Liver (tissue), 9 donors: ENCODE measurements around the gene FRK. TPM values are rescaled to one million over a fixed set of nuclear protein-coding genes. Genes with fewer than 3 reads are reported as not detected.

Experiments used
- DNase-seq: peaks from one replicate; pipeline ENCODE4 v3.0.0-alpha.2; 2017; ENCODE audit warnings: low spot score
- H3K27ac ChIP-seq, 2 donors: one replicate each; pipeline ENCODE4 v1.7.0; 2013; ENCODE audit warnings: inconsistent platforms in 2 of 2, low read length in 2 of 2, control low read depth in 1 of 2, low read depth in 1 of 2, mild to moderate bottlenecking in 1 of 2
- H3K27me3 ChIP-seq, 4 donors: one replicate each; pipeline versions ENCODE4 v1.6.1 to v1.7.0; 2013; ENCODE audit warnings: low read length in 3 of 4, inconsistent platforms in 1 of 4, mild to moderate bottlenecking in 1 of 4, moderate library complexity in 1 of 4; ENCODE audit not compliant: control insufficient read depth in 4 of 4, insufficient read depth in 4 of 4
- H3K36me3 ChIP-seq, 4 donors: one replicate each; pipeline versions ENCODE4 v1.6.1 to v1.7.0; 2013; ENCODE audit warnings: low read length in 3 of 4, mild to moderate bottlenecking in 3 of 4, low read depth in 1 of 4, moderate library complexity in 1 of 4; ENCODE audit not compliant: control insufficient read depth in 4 of 4, insufficient read depth in 3 of 4
- H3K4me1 ChIP-seq, 4 donors: one replicate each; pipeline versions ENCODE4 v1.6.1 to v1.7.0; 2013; ENCODE audit warnings: low read length in 3 of 4, mild to moderate bottlenecking in 3 of 4, moderate library complexity in 1 of 4; ENCODE audit not compliant: control insufficient read depth in 4 of 4, insufficient read depth in 4 of 4
- H3K4me3 ChIP-seq, 3 donors: one replicate each; pipeline versions ENCODE4 v1.6.1 to v1.7.0; 2013; ENCODE audit warnings: low read length in 3 of 3, control low read depth in 1 of 3, low read depth in 1 of 3, mild to moderate bottlenecking in 1 of 3
- H3K9ac ChIP-seq, 2 donors: one replicate each; pipeline ENCODE4 v1.7.0; 2013; ENCODE audit warnings: low read length in 2 of 2, mild to moderate bottlenecking in 2 of 2, moderate library complexity in 2 of 2, control low read depth in 1 of 2, low read depth in 1 of 2
- H3K9me3 ChIP-seq, 4 donors: one replicate each; pipeline versions ENCODE4 v1.6.1 to v1.7.0; 2013; ENCODE audit warnings: low read length in 3 of 4; ENCODE audit not compliant: control insufficient read depth in 4 of 4
- EGR1 ChIP-seq, 2 donors: IDR thresholded peaks; 2 replicates each; pipeline ENCODE4 v1.6.1; 2016 to 2018; ENCODE audit warnings: antibody characterized with exemption in 2 of 2, low read depth in 2 of 2
- FOXA1 ChIP-seq: IDR thresholded peaks from 2 replicates; pipeline ENCODE4 v1.6.1; 2016; ENCODE audit warnings: antibody characterized with exemption
- FOXA2 ChIP-seq: IDR thresholded peaks from 2 replicates; pipeline ENCODE4 v1.6.1; 2016; ENCODE audit warnings: antibody characterized with exemption
- GABPA ChIP-seq, 2 donors: IDR thresholded peaks in 1 of 2; conservative IDR thresholded peaks in 1 of 2; 2 replicates each; pipeline ENCODE4 v1.6.1; 2016; ENCODE audit warnings: antibody characterized with exemption in 2 of 2, mild to moderate bottlenecking in 1 of 2, moderate library complexity in 1 of 2
- HNF4A ChIP-seq, 2 donors: conservative IDR thresholded peaks; 2 replicates each; pipeline ENCODE4 v1.6.1; 2016; ENCODE audit warnings: antibody characterized with exemption in 2 of 2, mild to moderate bottlenecking in 2 of 2
- HNF4G ChIP-seq: IDR thresholded peaks from 2 replicates; pipeline ENCODE4 v1.6.1; 2016; ENCODE audit warnings: antibody characterized with exemption
- JUND ChIP-seq, 2 donors: IDR thresholded peaks; 2 replicates each; pipeline ENCODE4 v1.6.1; 2016; ENCODE audit warnings: antibody characterized with exemption in 2 of 2
- NR2F2 ChIP-seq: IDR thresholded peaks from 2 replicates; pipeline ENCODE4 v1.6.1; 2016; ENCODE audit warnings: antibody characterized with exemption
- RAD21 ChIP-seq, 2 donors: IDR thresholded peaks; 2 replicates each; pipeline ENCODE4 v1.6.1; 2016; ENCODE audit warnings: antibody characterized with exemption in 2 of 2, mild to moderate bottlenecking in 2 of 2
- RXRA ChIP-seq, 2 donors: IDR thresholded peaks; 2 replicates each; pipeline ENCODE4 v1.6.1; 2017 to 2018; ENCODE audit warnings: antibody characterized with exemption in 2 of 2, mild to moderate bottlenecking in 1 of 2
- SP1 ChIP-seq: IDR thresholded peaks from 2 replicates; pipeline ENCODE4 v1.6.1; 2018; ENCODE audit warnings: antibody characterized with exemption, mild to moderate bottlenecking
- TAF1 ChIP-seq: conservative IDR thresholded peaks from 2 replicates; pipeline ENCODE4 v1.6.1; 2016; ENCODE audit warnings: antibody characterized with exemption, mild to moderate bottlenecking
- YY1 ChIP-seq: IDR thresholded peaks from 2 replicates; pipeline ENCODE4 v1.6.1; 2016; ENCODE audit warnings: antibody characterized with exemption, mild to moderate bottlenecking
- polyA plus RNA-seq, 2 donors: library from polyadenylated mRNA; stranded (reverse) in 1 of 2; unstranded in 1 of 2; fragments of 200-250 nt in 1 of 2; fragments of >200 nt in 1 of 2; fragmentation: Nextera tagmentation in 1 of 2; extraction: Ambion mirVana in 1 of 2; gene quantifications; one replicate each; pipeline versions ENCODE4 v1.2.1 to v1.2.3, GENCODE V29; 2013 to 2015
- total RNA-seq, 2 donors: library from RNA; depleted of rRNA; stranded (reverse); fragments of >200 nt; gene quantifications; one replicate each; pipeline ENCODE4 v1.2.3, GENCODE V29; 2014
- TF ChIP-seq, protein P1 (sequence below): fragments of 150-350 bp; IDR thresholded peaks from 2 replicates; pipeline ENCODE4 v1.5.1; 2017; ENCODE audit warnings: improper control_type of control experiment, low read depth, low read length; ENCODE audit not compliant: missing input control
- TF ChIP-seq, protein P2 (sequence below): IDR thresholded peaks from 2 replicates; pipeline ENCODE4 v1.6.1; 2016; ENCODE audit warnings: antibody characterized with exemption
- TF ChIP-seq, protein P3 (sequence below): IDR thresholded peaks from 2 replicates; pipeline ENCODE4 v1.6.1; 2016; ENCODE audit warnings: antibody characterized with exemption
- TF ChIP-seq, protein P4 (sequence below): IDR thresholded peaks from 2 replicates; pipeline ENCODE4 v1.6.1; 2016; ENCODE audit warnings: antibody characterized with exemption
- TF ChIP-seq, protein P5 (sequence below): IDR thresholded peaks from 2 replicates; pipeline ENCODE4 v1.6.1; 2016; ENCODE audit warnings: antibody characterized with exemption, mild to moderate bottlenecking
- donor health status: healthy.
- donor health status: healthy.
- donor health status: healthy.
- donor health status: healthy.
- donor health status: healthy.

FRK gene
- total and polyA plus RNA-seq, 4 donors = 3.6 to 26.8 (median 5.3) TPM

DNA sequence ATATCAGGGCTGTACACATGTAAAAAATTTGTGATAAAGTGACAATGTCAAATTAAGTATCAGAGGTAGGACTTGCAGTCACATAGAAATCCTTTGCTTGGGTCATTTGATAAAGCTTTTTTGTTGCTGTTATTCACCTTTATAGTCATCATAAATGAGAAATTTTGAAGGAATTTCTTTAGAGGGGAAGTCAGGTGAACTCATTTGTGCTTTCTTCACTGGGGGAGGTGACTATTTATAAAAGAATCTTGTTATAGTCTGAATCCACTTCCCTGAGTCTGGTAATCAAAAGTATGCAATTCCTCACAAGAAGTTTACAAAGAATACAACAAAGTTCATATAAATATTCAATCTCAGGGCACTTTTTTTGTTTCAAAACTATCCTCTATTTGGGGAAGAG, 47.7 kb downstream of the FRK start:
- H3K4me1 ChIP-seq = peaks cover 18 to 73% (median 70%) of the 10 kb centered on the region in 4 donors

More for the DNA sequence above, 47.7 kb downstream of the FRK start:
- Histone ChIP-seq H3K27ac (peak overlapping the region; percentile 29 to 86), H3K36me3 (no peaks in the 10 kb centered on the region), H3K27me3 (no peaks in the 10 kb centered on the region), H3K4me3 (no peak overlapping the region), H3K9me3 (no peaks in the 10 kb centered on the region), H3K9ac (no peak overlapping the region)
- DNase-seq = no peak
- TF ChIP-seq JUND (IDR thresholded peaks at IDR 0.05) (no peak), TAF1 (no peak), FOXA2 (no peak), GABPA (IDR thresholded peaks at IDR 0.05 in 1 of 2, conservative IDR thresholded peaks at IDR 0.05 in 1 of 2) (no peak), RXRA (IDR thresholded peaks at IDR 0.05) (no peak), HNF4A (conservative IDR thresholded peaks at IDR 0.05) (no peak), YY1 (no peak), SP1 (no peak), EGR1 (IDR thresholded peaks at IDR 0.05; ENCODE audit: low read depth in 2 of 2) (no peak), RAD21 (IDR thresholded peaks at IDR 0.05) (no peak), NR2F2 (no peak), FOXA1 (no peak), HNF4G (no peak)
- TF ChIP-seq, protein P1, sequence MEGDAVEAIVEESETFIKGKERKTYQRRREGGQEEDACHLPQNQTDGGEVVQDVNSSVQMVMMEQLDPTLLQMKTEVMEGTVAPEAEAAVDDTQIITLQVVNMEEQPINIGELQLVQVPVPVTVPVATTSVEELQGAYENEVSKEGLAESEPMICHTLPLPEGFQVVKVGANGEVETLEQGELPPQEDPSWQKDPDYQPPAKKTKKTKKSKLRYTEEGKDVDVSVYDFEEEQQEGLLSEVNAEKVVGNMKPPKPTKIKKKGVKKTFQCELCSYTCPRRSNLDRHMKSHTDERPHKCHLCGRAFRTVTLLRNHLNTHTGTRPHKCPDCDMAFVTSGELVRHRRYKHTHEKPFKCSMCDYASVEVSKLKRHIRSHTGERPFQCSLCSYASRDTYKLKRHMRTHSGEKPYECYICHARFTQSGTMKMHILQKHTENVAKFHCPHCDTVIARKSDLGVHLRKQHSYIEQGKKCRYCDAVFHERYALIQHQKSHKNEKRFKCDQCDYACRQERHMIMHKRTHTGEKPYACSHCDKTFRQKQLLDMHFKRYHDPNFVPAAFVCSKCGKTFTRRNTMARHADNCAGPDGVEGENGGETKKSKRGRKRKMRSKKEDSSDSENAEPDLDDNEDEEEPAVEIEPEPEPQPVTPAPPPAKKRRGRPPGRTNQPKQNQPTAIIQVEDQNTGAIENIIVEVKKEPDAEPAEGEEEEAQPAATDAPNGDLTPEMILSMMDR = no peak
- TF ChIP-seq, protein P2, sequence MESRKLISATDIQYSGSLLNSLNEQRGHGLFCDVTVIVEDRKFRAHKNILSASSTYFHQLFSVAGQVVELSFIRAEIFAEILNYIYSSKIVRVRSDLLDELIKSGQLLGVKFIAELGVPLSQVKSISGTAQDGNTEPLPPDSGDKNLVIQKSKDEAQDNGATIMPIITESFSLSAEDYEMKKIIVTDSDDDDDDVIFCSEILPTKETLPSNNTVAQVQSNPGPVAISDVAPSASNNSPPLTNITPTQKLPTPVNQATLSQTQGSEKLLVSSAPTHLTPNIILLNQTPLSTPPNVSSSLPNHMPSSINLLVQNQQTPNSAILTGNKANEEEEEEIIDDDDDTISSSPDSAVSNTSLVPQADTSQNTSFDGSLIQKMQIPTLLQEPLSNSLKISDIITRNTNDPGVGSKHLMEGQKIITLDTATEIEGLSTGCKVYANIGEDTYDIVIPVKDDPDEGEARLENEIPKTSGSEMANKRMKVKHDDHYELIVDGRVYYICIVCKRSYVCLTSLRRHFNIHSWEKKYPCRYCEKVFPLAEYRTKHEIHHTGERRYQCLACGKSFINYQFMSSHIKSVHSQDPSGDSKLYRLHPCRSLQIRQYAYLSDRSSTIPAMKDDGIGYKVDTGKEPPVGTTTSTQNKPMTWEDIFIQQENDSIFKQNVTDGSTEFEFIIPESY = no peak
- TF ChIP-seq, protein P3, sequence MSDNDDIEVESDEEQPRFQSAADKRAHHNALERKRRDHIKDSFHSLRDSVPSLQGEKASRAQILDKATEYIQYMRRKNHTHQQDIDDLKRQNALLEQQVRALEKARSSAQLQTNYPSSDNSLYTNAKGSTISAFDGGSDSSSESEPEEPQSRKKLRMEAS = no peak
- TF ChIP-seq, protein P4, sequence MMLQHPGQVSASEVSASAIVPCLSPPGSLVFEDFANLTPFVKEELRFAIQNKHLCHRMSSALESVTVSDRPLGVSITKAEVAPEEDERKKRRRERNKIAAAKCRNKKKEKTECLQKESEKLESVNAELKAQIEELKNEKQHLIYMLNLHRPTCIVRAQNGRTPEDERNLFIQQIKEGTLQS = no peak
- TF ChIP-seq, protein P5, sequence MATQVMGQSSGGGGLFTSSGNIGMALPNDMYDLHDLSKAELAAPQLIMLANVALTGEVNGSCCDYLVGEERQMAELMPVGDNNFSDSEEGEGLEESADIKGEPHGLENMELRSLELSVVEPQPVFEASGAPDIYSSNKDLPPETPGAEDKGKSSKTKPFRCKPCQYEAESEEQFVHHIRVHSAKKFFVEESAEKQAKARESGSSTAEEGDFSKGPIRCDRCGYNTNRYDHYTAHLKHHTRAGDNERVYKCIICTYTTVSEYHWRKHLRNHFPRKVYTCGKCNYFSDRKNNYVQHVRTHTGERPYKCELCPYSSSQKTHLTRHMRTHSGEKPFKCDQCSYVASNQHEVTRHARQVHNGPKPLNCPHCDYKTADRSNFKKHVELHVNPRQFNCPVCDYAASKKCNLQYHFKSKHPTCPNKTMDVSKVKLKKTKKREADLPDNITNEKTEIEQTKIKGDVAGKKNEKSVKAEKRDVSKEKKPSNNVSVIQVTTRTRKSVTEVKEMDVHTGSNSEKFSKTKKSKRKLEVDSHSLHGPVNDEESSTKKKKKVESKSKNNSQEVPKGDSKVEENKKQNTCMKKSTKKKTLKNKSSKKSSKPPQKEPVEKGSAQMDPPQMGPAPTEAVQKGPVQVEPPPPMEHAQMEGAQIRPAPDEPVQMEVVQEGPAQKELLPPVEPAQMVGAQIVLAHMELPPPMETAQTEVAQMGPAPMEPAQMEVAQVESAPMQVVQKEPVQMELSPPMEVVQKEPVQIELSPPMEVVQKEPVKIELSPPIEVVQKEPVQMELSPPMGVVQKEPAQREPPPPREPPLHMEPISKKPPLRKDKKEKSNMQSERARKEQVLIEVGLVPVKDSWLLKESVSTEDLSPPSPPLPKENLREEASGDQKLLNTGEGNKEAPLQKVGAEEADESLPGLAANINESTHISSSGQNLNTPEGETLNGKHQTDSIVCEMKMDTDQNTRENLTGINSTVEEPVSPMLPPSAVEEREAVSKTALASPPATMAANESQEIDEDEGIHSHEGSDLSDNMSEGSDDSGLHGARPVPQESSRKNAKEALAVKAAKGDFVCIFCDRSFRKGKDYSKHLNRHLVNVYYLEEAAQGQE = no peak
